ENCODE data around the gene CPEB1. TPM values are rescaled to one million over a fixed set of nuclear protein-coding genes. Genes with fewer than 3 reads are reported as not detected.
"Not testable (repeated sequence)": the region's sequence is repeated elsewhere in the genome, so short reads cannot be mapped to it uniquely, and the experiment has no call there.

The CPEB1 gene
- total RNA-seq, 1 experiment from 2014 or later: not detected

- H3K4me2 ChIP-seq (ENCODE audit: low read depth, low read length, poor library complexity, severe bottlenecking): no peak overlapping the region
- H3K9ac ChIP-seq (ENCODE audit: low read length): no peak overlapping the region
- no peak overlapping the region for H3K4me3 ChIP-seq (ENCODE audit: low read length)
- H3K4me1 ChIP-seq (ENCODE audit: low read length): peaks cover 19% of the 10 kb centered on the region
- H2AFZ ChIP-seq (ENCODE audit: low read length): no peak overlapping the region
- H3K9me3 ChIP-seq (ENCODE audit: low read length): no peaks in the 10 kb centered on the region
- no peaks in the 10 kb centered on the region for H3K9me2 ChIP-seq (replicated peaks; ENCODE audit: insufficient read depth, low read length)
- no peaks in the 10 kb centered on the region for H3K27me3 ChIP-seq (ENCODE audit: low read length)
- peaks cover 44% of the 10 kb centered on the region for H3K36me3 ChIP-seq (ENCODE audit: insufficient read depth, low read length)
- no peak overlapping the region for H3K27ac ChIP-seq (ENCODE audit: low read length)
- no peak for DNase-seq
- H3K79me2 ChIP-seq (ENCODE audit: low read length): peaks cover 32% of the 10 kb centered on the region
- H4K20me1 ChIP-seq (ENCODE audit: insufficient read depth, low read depth, low read length): peaks cover 38% of the 10 kb centered on the region
Measured at GRCh38 chr15:82536409-82537350, 110.5 kb downstream of the CPEB1 start.

- H3K27me3 ChIP-seq (ENCODE audit: low read length): no peaks in the 10 kb centered on the region
- DNase-seq: peak; percentile 53
- H3K36me3 ChIP-seq (ENCODE audit: insufficient read depth, low read length): peaks cover 44% of the 10 kb centered on the region
- no peak overlapping the region for H3K27ac ChIP-seq (ENCODE audit: low read length)
- H3K4me2 ChIP-seq (ENCODE audit: low read depth, low read length, poor library complexity, severe bottlenecking): no peak overlapping the region
- no peak overlapping the region for H3K9ac ChIP-seq (ENCODE audit: low read length)
- H3K4me3 ChIP-seq (ENCODE audit: low read length): no peak overlapping the region
- H3K9me2 ChIP-seq (replicated peaks; ENCODE audit: insufficient read depth, low read length): no peaks in the 10 kb centered on the region
- peaks cover 38% of the 10 kb centered on the region for H4K20me1 ChIP-seq (ENCODE audit: insufficient read depth, low read depth, low read length)
- peaks cover 27% of the 10 kb centered on the region for H3K79me2 ChIP-seq (ENCODE audit: low read length)
- H3K4me1 ChIP-seq (ENCODE audit: low read length): peaks cover 21% of the 10 kb centered on the region
- no peaks in the 10 kb centered on the region for H3K9me3 ChIP-seq (ENCODE audit: low read length)
- no peak overlapping the region for H2AFZ ChIP-seq (ENCODE audit: low read length)
Measured at GRCh38 chr15:82535566-82536408, 111.4 kb downstream of the CPEB1 start.

GRCh38 chr15:82535151-82535550 is 112.0 kb downstream of the CPEB1 start:
- H3K9me2 ChIP-seq (replicated peaks; ENCODE audit: insufficient read depth, low read length); H3K9me3 ChIP-seq (ENCODE audit: low read length): not testable (repeated sequence)

GRCh38 chr15:82534457-82534861 is 112.7 kb downstream of the CPEB1 start:
- H3K9me3 ChIP-seq (ENCODE audit: low read length); H3K4me3 ChIP-seq (ENCODE audit: low read length); H3K9ac ChIP-seq (ENCODE audit: low read length); H3K27ac ChIP-seq (ENCODE audit: low read length); H2AFZ ChIP-seq (ENCODE audit: low read length); H3K4me2 ChIP-seq (ENCODE audit: low read depth, low read length, poor library complexity, severe bottlenecking); H3K27me3 ChIP-seq (ENCODE audit: low read length); DNase-seq; H3K9me2 ChIP-seq (replicated peaks; ENCODE audit: insufficient read depth, low read length): not testable (repeated sequence)
- Histone ChIP-seq H3K79me2 (ENCODE audit: low read length) (peaks cover 17% of the 10 kb centered on the region), H3K36me3 (ENCODE audit: insufficient read depth, low read length) (peaks cover 39% of the 10 kb centered on the region), H4K20me1 (ENCODE audit: insufficient read depth, low read depth, low read length) (peaks cover 33% of the 10 kb centered on the region), H3K4me1 (ENCODE audit: low read length) (peaks cover 24% of the 10 kb centered on the region)

More at GRCh38 chr15:82535151-82535550, 112.0 kb downstream of the CPEB1 start:
- not testable (repeated sequence) for H3K27ac ChIP-seq (ENCODE audit: low read length); H3K4me2 ChIP-seq (ENCODE audit: low read depth, low read length, poor library complexity, severe bottlenecking); DNase-seq; H3K9ac ChIP-seq (ENCODE audit: low read length); H3K27me3 ChIP-seq (ENCODE audit: low read length); H2AFZ ChIP-seq (ENCODE audit: low read length); H3K4me3 ChIP-seq (ENCODE audit: low read length)
- Histone ChIP-seq H3K36me3 (ENCODE audit: insufficient read depth, low read length) (peaks cover 44% of the 10 kb centered on the region), H3K79me2 (ENCODE audit: low read length) (peaks cover 24% of the 10 kb centered on the region), H4K20me1 (ENCODE audit: insufficient read depth, low read depth, low read length) (peaks cover 38% of the 10 kb centered on the region), H3K4me1 (ENCODE audit: low read length) (peaks cover 24% of the 10 kb centered on the region)

GRCh38 chr15:82533801-82534200 is 113.4 kb downstream of the CPEB1 start:
- Histone ChIP-seq H3K79me2 (ENCODE audit: low read length) (peaks cover 11% of the 10 kb centered on the region), H3K4me3 (ENCODE audit: low read length) (no peak overlapping the region), H3K9ac (ENCODE audit: low read length) (no peak overlapping the region), H3K9me3 (ENCODE audit: low read length) (no peaks in the 10 kb centered on the region), H2AFZ (ENCODE audit: low read length) (no peak overlapping the region), H3K27me3 (ENCODE audit: low read length) (no peaks in the 10 kb centered on the region), H3K36me3 (ENCODE audit: insufficient read depth, low read length) (peaks cover 33% of the 10 kb centered on the region), H4K20me1 (ENCODE audit: insufficient read depth, low read depth, low read length) (peaks cover 26% of the 10 kb centered on the region), H3K27ac (ENCODE audit: low read length) (no peak overlapping the region), H3K4me1 (ENCODE audit: low read length) (peaks cover 19% of the 10 kb centered on the region), H3K4me2 (ENCODE audit: low read depth, low read length, poor library complexity, severe bottlenecking) (no peak overlapping the region), H3K9me2 (replicated peaks; ENCODE audit: insufficient read depth, low read length) (no peaks in the 10 kb centered on the region)
- DNase-seq: no peak

GRCh38 chr15:82532991-82533481 is 114.1 kb downstream of the CPEB1 start:
- Histone ChIP-seq H3K4me3 (ENCODE audit: low read length) (no peak overlapping the region), H3K36me3 (ENCODE audit: insufficient read depth, low read length) (peaks cover 25% of the 10 kb centered on the region), H3K4me2 (ENCODE audit: low read depth, low read length, poor library complexity, severe bottlenecking) (no peak overlapping the region), H3K4me1 (ENCODE audit: low read length) (peaks cover 11% of the 10 kb centered on the region), H3K9me2 (replicated peaks; ENCODE audit: insufficient read depth, low read length) (no peaks in the 10 kb centered on the region), H3K79me2 (ENCODE audit: low read length) (peaks cover 3% of the 10 kb centered on the region), H4K20me1 (ENCODE audit: insufficient read depth, low read depth, low read length) (peaks cover 19% of the 10 kb centered on the region; the same call in 1 of the 2 replicates), H3K27ac (ENCODE audit: low read length) (no peak overlapping the region), H3K9ac (ENCODE audit: low read length) (no peak overlapping the region), H2AFZ (ENCODE audit: low read length) (no peak overlapping the region), H3K27me3 (ENCODE audit: low read length) (no peaks in the 10 kb centered on the region), H3K9me3 (ENCODE audit: low read length) (no peaks in the 10 kb centered on the region)
- DNase-seq: no peak

GRCh38 chr15:82532383-82532990 is 114.7 kb downstream of the CPEB1 start:
- H3K27me3 ChIP-seq (ENCODE audit: low read length): no peaks in the 10 kb centered on the region
- H3K4me2 ChIP-seq (ENCODE audit: low read depth, low read length, poor library complexity, severe bottlenecking): no peak overlapping the region
- H2AFZ ChIP-seq (ENCODE audit: low read length): no peak overlapping the region
- peaks cover 19% of the 10 kb centered on the region for H3K36me3 ChIP-seq (ENCODE audit: insufficient read depth, low read length)
- H3K9me3 ChIP-seq (ENCODE audit: low read length): no peaks in the 10 kb centered on the region
- H3K9me2 ChIP-seq (replicated peaks; ENCODE audit: insufficient read depth, low read length): no peaks in the 10 kb centered on the region
- no peak overlapping the region for H3K9ac ChIP-seq (ENCODE audit: low read length)
- H3K4me1 ChIP-seq (ENCODE audit: low read length): peaks cover 10% of the 10 kb centered on the region
- DNase-seq: no peak
- no peak overlapping the region for H3K27ac ChIP-seq (ENCODE audit: low read length)
- H3K4me3 ChIP-seq (ENCODE audit: low read length): no peak overlapping the region
- H4K20me1 ChIP-seq (ENCODE audit: insufficient read depth, low read depth, low read length): peaks cover 13% of the 10 kb centered on the region; the same call in 1 of the 2 replicates
- H3K79me2 ChIP-seq (ENCODE audit: low read length): no peaks in the 10 kb centered on the region; the same call in 1 of the 2 replicates
